GM19099 (cell line): ENCODE results near the gene FBH1.

Experiments used
- POLR2A ChIP-seq: IDR thresholded peaks from 3 replicates; pipeline ENCODE4 v1.6.1; 2011; ENCODE audit warnings: low read depth; ENCODE audit not compliant: insufficient read length; ENCODE audit errors: extremely low read depth

Gene FBH1

DNA sequence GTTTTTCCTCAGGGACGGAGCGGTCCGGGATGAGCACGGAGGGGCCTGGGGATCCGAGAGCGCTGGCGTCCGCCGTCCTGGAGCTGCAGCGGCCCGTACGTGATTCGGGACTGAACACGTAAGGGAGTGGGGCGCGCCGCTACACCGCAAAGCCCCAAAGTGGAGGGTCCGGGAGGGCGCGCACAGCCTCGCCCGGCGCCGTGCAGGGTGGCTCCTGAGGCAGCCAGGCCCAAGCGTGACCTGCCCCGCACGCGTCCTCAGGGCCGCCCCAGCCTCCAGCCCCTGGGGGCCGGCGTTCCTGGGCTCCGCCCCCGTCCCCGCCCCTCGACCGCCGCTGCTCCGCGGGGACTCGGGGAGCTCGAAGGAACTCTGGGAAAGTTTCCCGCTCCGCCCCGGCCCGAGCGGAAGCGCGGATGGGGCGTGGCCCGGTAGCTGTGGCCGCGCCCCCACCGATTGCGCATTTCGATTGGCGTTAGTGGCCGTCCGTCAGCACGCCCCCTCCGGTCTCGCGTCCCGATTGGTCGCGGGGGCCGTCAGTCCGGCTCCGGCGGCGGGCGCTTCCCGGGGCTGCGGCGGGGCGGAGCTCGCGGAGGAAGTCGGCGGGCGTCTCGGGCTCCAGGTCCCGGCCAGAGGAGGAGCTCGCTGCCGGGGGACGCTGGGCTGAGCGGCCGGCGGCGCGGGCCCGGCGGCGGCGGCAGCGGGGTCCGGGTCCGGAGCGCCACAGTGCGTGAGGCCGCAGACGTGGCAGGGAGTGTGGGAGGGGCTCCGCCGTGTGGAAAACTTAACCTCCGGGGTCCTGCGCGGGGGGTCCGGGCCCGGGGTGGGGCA lies at the start of gene FBH1, which contains the start of gene ANKRD16:
Gene FBH1 (plus strand): TSS at position 620 of the 828 bp plus-strand sequence. CDS start 103 bp downstream, at position 723.
Gene ANKRD16 (minus strand): TSS at position 270 of the 828 bp plus-strand sequence. CDS start 539 bp downstream, outside the sequence.
- TF ChIP-seq POLR2A: peak; percentile 78

DNA sequence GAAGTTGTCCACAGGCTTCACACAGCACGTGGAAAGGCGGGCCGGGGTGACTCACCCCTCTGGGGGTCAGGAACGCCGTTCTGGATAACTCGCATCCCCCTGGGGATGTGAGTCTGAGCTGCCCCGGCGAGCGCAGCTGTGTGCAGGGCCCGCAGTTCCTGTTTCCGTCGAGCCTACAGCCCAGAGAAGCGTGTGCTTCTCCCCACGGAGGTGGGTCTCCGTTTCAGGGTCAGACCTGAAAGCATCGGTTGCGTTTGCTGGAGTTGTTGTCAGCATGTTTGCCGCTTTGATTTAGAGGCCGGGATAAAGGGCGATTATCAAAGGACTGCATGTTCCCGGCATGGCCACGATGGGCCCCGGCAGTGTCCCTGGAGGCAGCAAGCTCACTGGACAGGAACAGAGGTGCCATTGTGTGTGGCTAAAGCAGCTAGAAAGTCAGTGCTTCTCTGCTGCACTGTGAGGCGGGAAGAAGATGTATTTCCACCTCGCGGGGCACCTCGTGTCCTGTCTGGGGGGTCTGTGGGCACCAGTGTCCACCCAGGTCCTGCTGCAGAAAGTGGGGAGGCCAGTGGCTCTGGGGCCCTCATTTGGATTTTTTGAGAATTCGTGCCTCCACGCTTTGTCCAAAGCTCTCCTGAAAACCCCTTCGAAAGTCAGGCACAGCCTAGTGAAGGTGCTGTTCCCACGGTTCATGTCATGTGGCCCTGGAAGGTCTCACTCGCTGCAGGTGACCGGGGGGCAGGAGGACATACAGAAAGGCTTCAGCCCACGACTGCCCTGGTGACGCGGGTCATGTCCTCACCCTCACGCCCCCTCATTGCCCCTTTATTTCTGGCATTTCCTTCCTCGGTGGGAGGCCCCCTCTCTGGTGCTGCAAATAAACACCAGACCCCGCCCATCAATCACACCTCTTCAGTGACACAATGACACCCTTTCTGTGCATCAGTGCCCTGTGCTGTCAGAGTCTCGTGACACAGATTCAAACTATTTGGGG lies 49.4 kb upstream of the FBH1 start:
- TF ChIP-seq POLR2A: peak; percentile 78

DNA sequence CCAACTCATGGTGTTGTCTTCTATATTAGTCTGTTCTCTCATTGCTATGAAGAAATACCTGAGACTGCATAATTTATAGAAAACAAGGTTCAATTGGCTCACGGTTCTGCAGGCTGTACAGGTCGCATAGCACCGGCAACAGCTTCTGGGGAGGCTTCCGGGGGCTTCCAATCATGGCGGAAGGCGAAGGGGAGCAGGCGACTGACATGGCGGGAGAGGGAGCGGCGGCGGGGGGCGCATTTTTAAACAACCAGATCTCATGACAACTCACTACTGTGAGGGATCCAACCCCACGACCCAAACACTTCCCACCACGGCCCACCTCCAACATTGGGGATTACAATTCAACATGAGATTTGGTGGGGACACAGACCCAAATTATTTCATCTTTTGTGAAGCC lies 48.1 kb upstream of the FBH1 start:
- TF ChIP-seq POLR2A: no peak

DNA sequence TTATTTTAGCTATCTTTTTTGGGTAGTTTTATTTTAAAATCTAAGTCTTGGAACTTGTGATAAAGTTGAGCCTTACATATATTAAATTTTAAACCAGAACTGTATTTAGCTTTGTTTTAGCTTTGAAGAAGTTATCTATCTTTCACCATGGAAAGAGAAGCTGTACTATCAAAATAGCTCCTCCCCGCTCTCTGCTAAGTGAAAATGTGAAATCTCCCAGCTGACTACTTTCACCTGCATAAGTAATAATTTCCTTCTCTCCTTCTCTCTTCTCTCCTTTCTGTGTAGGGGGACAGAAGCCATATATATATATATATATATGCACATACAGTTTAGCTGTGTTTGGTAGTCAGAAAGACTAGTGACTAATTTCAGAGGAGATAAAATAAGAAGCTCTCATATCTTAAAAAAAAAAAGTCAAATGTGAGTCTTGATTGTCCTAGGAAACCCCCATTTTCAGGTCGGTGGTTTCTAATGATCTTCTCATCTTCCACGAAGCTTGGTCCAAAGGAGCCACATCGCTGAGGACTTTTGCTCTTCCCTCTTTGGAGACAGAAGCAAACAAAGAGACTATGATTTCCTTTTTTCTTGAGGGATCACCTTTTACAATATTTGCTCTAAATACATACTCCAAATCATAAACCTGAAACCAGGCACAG lies 46.2 kb upstream of the FBH1 start:
- TF ChIP-seq POLR2A: no peak

DNA sequence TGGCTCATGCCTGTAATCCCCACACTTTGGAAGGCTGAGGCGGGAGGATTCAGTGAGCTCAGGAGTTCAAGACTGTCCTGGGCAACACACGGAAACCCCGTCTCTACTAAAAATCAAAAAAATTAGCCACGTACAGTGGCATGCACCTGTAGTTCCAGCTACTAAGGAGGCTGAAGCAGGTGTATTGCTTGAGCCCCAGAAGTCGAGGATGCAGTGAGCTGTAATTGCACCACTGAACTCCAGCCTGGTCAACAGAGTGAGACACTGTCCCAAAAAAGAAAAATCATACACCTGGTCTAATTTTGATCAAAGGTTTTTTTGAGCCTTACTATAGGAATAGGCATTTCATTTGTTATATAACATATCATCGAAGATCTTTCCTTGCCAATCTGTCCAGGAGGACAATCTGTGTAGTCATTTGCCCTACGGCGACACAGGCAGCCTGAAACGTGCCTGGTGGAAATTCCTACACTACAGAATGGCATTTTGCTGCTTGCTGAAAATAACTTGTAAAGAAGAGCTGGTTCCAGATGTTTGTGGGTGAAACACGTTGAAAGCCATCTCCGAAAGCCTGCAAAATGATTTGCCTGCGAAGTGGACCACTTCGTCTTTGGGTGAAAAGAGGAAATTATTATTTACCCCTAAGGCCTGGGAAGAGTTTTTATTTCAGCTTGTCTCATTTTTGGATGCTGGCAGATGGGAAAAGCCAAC lies 45.5 kb upstream of the FBH1 start:
- no peak for TF ChIP-seq POLR2A

DNA sequence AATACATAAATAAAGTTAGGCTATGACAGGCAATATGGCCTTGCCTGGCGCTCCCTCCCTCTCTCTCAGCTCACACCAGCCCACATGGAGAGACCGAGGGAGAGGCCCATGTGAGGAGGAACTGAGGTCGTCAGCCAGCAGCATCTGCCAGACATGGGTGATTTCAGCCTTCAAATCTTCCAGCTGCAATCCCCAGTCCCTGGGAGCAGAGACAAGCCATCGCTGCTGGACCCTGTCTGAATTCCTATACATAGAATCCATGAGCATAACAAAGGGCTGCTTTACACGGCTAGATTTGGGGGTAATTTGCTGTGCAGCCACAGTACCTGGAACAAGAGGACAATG lies 35.9 kb upstream of the FBH1 start:
- TF ChIP-seq POLR2A: no peak

DNA sequence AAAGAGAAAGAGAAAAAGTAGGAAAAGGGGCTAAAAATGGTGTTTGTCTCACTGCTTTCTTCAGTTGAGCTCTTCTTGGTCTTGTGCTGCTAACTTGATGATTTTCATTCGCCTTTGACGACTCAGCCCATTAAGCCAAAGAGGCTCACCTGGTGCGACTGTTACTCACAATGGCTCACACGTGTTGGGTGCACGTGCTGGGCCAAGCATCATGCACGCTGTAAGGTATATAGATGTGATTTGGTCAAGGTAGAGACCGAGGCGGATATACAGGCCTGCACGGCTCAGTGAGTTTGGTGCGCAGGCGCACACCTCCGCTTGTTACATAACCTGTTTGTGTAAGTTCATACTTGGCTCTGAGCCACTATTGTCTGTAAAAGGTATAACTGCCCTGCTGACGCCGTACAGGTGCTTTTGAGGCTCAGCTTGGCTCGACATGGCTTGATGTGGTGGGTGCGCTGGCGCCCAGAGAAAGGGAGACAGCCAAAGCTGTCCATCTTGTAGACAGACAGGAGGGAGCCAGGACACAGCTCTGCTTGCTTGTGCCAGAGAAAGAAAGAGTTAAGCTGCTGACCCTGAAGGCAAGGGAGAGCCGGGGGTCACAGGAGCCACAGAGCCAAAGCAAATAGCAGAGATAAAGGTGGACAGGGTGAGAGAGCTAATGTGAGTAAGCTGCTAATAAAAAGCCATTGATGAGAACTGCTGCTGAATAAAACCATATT lies 33.9 kb upstream of the FBH1 start:
- TF ChIP-seq POLR2A: no peak

DNA sequence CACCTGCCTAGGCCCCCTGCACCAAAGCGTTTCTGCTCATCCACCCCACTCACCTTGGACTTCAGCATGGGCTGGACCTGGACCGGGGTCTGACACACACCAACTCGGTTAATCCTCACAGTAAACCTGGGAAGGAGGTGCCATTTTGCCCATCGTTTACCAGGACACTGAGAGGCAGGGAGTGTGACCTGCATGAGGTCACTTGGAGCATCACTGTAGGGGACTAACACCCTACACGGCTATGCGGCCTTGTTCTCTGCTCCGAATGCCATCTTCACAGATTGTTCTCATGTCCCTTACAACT lies 33.4 kb upstream of the FBH1 start:
- TF ChIP-seq POLR2A: no peak

DNA sequence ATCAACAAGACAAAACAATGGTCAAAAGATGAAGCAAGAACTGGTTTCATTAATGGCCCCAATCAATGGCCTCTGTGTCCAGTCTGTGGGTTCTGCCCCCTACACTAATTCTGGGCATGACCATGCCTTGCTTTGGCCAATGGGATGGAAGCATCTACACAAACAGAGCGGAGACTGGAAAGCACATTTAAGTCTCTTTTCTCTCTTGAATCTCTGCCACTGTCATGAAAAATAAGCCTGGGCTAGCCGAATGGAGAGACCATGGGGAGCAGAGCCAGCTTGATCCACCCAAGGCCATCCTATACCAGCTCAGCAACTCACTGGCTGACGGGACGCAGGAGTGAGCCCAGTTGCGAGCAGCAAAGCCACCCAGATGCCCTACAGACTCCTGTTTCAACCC lies 31.2 kb upstream of the FBH1 start:
- no peak for TF ChIP-seq POLR2A

DNA sequence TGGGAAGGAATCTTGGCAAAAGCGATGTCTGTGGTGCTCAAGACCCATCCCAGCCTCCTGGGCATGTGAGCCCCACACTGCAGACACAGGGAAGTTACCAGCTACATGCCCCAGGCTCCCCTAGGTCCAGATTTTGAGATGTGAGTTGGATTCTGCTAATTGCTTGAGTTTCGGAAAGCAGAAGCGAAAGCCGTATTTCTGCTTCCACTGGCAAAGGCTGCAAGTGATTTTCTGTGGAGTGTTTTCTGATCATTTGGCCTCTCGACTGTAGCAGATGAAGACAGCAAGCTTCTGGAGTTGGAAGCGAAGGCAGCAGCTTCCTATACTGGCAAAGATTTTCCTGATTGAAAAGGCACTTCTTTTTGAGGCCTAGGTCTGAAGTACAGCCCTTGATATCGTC lies 30.0 kb upstream of the FBH1 start:
- no peak for TF ChIP-seq POLR2A

DNA sequence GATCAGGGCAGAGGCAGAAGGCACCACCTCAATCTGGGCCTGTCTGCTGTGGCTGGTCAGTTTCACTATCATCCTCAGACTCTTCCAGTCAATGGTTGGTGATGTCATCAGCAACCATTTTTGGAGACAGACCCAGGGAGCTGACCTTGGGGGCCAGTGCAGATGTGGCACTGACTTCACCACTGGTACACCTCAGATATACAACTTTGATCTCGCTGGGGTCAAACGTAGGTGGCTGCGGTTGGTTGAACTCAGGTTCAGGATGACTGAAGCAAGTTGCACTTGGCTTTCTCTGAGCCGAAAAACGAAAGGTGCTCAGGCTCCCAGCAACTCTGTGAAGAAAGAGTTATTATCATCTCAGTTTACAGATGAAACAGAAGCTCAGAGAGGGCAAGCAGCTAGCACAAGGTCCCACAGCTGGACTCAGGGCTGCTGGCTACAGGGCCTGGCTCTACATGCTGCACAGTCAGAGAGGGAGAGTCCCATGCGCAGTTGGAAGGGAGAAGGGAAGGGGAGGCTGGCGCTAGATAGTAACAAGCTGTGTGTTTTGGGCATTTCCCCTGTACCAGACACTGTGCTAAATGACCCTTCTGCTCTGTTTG lies 27.6 kb upstream of the FBH1 start:
- TF ChIP-seq POLR2A: no peak

DNA sequence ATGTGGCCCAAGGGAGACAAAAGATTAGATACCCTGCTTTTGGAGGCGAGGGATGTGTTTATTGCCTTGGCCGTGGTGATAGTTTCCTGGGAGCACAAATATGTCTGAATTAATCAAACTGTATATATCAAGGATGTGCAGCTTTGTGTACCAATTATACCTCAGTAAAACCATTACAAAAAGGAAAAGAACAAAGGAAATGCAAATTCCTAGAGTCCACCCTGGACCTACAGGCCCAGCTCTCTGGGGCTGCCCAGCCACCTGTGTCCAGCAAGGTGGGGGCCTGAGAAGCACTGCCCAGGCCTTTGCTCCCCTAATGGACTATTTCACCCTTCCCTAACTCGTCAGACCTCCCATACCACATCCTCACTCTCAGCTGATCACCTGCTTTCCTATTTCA lies 20.9 kb upstream of the FBH1 start:
- TF ChIP-seq POLR2A: no peak

DNA sequence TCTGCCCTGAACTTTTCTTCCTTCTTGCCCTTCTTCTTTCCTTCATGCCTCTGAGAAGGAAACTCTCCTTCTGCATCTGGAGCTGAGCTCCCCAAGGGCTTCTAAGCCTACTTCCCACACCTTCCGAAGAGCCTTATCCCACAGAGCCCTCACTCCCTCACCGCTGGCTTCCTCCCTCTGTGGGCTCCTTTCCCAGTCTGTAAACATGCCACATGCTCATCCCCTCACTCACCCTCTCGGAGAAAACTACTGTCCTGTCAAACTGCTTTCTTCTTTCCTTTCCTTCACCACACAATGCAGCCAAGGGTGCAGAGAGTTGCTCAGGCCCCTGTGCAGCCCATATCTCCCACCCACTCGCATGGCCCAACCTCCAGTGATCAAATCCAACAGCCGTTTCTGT lies 18.4 kb upstream of the FBH1 start:
- TF ChIP-seq POLR2A: no peak
